Uterus (tissue), 4 donors: ENCODE data around the gene CAMTA1. TPM values are rescaled to one million over a fixed set of nuclear protein-coding genes. Genes with fewer than 3 reads are reported as not detected.

Source experiments
- DNase-seq, 2 donors: peaks; one replicate each; pipeline ENCODE4 v3.0.0-alpha.2; 2019 to 2020
- H3K27ac ChIP-seq, 2 donors: fragments of 200-600 bp; sonication (generic); 1 replicate in 1 of 2; 2 replicates in 1 of 2; pipeline ENCODE4 v1.5.1; 2016 to 2018
- H3K27me3 ChIP-seq, 2 donors: fragments of 200-600 bp; sonication (generic); one replicate each; pipeline ENCODE4 v1.5.1; 2018 to 2019; ENCODE audit warnings: control low read depth in 1 of 2
- H3K36me3 ChIP-seq, 2 donors: fragments of 200-600 bp; sonication (generic); one replicate each; pipeline ENCODE4 v1.5.1; 2019; ENCODE audit warnings: control low read depth in 1 of 2
- H3K4me1 ChIP-seq, 2 donors: fragments of 200-600 bp; sonication (generic); one replicate each; pipeline ENCODE4 v1.5.1; 2018 to 2019; ENCODE audit warnings: control low read depth in 1 of 2
- H3K4me3 ChIP-seq, 2 donors: fragments of 200-600 bp; sonication (generic); 1 replicate in 1 of 2; 2 replicates in 1 of 2; pipeline ENCODE4 v1.5.1; 2018 to 2019; ENCODE audit warnings: mild to moderate bottlenecking in 1 of 2
- H3K9me3 ChIP-seq, 2 donors: fragments of 200-600 bp; sonication (generic); one replicate each; pipeline ENCODE4 v1.5.1; 2019; ENCODE audit warnings: control low read depth in 1 of 2
- CTCF ChIP-seq, 4 experiments: fragments of 200-600 bp in 2 of 4; fragments of 450-650 bp in 2 of 4; sonication (generic) in 2 of 4; IDR thresholded peaks; one replicate each; pipeline ENCODE4 v1.5.1; 2016 to 2019; ENCODE audit warnings: antibody characterized with exemption in 4 of 4, mild to moderate bottlenecking in 2 of 4, moderate library complexity in 1 of 4
- POLR2A ChIP-seq, 2 donors: fragments of 450-650 bp; IDR thresholded peaks; one replicate each; pipeline ENCODE4 v1.6.1; 2016; ENCODE audit warnings: antibody characterized with exemption in 2 of 2, mild to moderate bottlenecking in 1 of 2, moderate library complexity in 1 of 2
- intact Hi-C: fragments of 100-400 bp; cut with DNase I; formaldehyde crosslinking; loops from one replicate; pipeline ENCODE4 v1.15.1; 2023; ENCODE audit warnings: low total_unique reads
- total RNA-seq, 4 donors: library from RNA; depleted of rRNA in 3 of 4; stranded (reverse); fragments of >200 nt in 3 of 4; gene quantifications; one replicate each; pipeline versions ENCODE4 v1.1.0 to v1.2.4, GENCODE V29; 2014 to 2023
- donor health status: DM: yes; HTN: yes; CAD: no.

Gene CAMTA1
- total RNA-seq, 4 donors from 2014 or later, result 29.7 to 427 (median 64.8) TPM

- no peaks in the 10 kb centered on the region for H3K27me3 ChIP-seq
- intact Hi-C loops, result no loop called here
- H3K36me3 ChIP-seq, result no peaks in the 10 kb centered on the region
- no peak overlapping the region for H3K4me3 ChIP-seq
- no peaks in the 10 kb centered on the region for H3K9me3 ChIP-seq
- H3K27ac ChIP-seq, result no peak overlapping the region
- H3K4me1 ChIP-seq, result no peaks in the 10 kb centered on the region
- DNase-seq, result no peak
- TF ChIP-seq POLR2A (IDR thresholded peaks at IDR 0.05) (no peak), CTCF (IDR thresholded peaks at IDR 0.05) (no peak)
Measured at GRCh38 chr1:7425229-7425628, 640.0 kb downstream of the CAMTA1 start.

GRCh38 chr1:7425771-7426170 lies 640.5 kb downstream of the CAMTA1 start:
- Histone ChIP-seq H3K36me3 (no peaks in the 10 kb centered on the region), H3K4me1 (no peaks in the 10 kb centered on the region), H3K4me3 (no peak overlapping the region), H3K9me3 (no peaks in the 10 kb centered on the region), H3K27ac (no peak overlapping the region), H3K27me3 (no peaks in the 10 kb centered on the region)
- TF ChIP-seq CTCF (IDR thresholded peaks at IDR 0.05), result no peak
- TF ChIP-seq POLR2A (IDR thresholded peaks at IDR 0.05), result no peak
- intact Hi-C loops, result no loop called here
- no peak for DNase-seq

GRCh38 chr1:7426780-7427604 lies 641.7 kb downstream of the CAMTA1 start:
- Histone ChIP-seq H3K4me1 (no peaks in the 10 kb centered on the region), H3K27me3 (no peaks in the 10 kb centered on the region), H3K27ac (no peak overlapping the region), H3K4me3 (no peak overlapping the region), H3K36me3 (no peaks in the 10 kb centered on the region), H3K9me3 (no peaks in the 10 kb centered on the region)
- TF ChIP-seq POLR2A (IDR thresholded peaks at IDR 0.05), result no peak
- TF ChIP-seq CTCF (IDR thresholded peaks at IDR 0.05), result no peak
- no peak for DNase-seq
- intact Hi-C loops, result no loop called here

- no peak for DNase-seq
- intact Hi-C loops, result no loop called here
- no peaks in the 10 kb centered on the region for H3K4me1 ChIP-seq
- no peaks in the 10 kb centered on the region for H3K36me3 ChIP-seq
- H3K4me3 ChIP-seq, result no peak overlapping the region
- H3K27ac ChIP-seq, result no peak overlapping the region
- TF ChIP-seq CTCF (IDR thresholded peaks at IDR 0.05) (no peak), POLR2A (IDR thresholded peaks at IDR 0.05) (no peak)
- H3K9me3 ChIP-seq, result no peaks in the 10 kb centered on the region
- H3K27me3 ChIP-seq, result no peaks in the 10 kb centered on the region
Measured at GRCh38 chr1:7427605-7428300, 642.5 kb downstream of the CAMTA1 start.

- Histone ChIP-seq H3K27me3 (no peaks in the 10 kb centered on the region), H3K4me1 (no peaks in the 10 kb centered on the region), H3K36me3 (no peaks in the 10 kb centered on the region), H3K9me3 (no peaks in the 10 kb centered on the region), H3K4me3 (no peak overlapping the region), H3K27ac (no peak overlapping the region)
- no peak for DNase-seq
- intact Hi-C loops, result no loop called here
- TF ChIP-seq POLR2A (IDR thresholded peaks at IDR 0.05) (no peak), CTCF (IDR thresholded peaks at IDR 0.05) (no peak)
Measured at GRCh38 chr1:7429290-7429689, 644.0 kb downstream of the CAMTA1 start.
